ENCODE measurements around the gene TXLNA.

The TXLNA gene

DNA sequence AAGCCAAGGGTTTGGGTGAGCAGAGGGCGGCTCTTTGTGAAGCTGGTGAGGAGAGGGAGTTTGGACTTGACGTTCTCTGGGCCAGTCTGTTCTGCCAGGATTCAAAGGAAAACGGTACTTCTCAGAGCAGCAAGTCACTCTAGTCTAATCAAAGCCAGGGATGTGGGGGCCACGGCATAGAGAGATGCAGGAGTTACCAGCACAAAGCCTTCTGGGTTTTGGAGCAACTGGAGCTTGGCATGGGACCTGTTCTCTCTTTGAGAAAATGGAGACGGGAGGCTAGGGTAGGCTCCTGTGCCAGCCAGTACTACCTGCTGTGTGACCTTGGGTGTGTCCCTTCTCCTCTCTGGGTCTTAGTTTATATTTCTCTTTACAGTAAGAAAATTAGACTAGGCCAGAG, 2.1 kb downstream of the TXLNA start:
- in situ Hi-C loops (cut with MboI; ENCODE audit: low pct_unique_long_range_greater_than_20kb, low sequenced_read_pairs) = no loop called here
- no peak for DNase-seq

DNA sequence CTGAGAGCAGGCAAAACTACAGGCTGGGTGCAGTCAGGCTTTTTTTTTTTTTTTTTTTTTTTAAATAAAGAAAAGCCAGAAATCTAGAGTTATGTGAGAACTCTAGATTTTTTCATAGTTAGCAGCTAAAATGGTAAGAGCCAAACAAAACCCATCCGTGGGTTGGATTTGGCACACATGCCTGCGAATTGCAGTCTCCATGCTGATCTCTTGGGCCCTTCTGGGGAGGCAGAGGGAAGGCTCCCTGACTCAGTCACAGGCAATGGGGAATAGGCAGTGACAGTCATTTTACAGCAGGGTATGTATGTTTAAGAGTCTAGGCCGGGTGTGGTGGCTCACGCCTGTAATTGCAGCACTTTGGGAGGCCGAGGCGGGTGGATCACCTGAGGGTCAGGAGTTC, 2.6 kb downstream of the TXLNA start:
- in situ Hi-C loops (cut with MboI; ENCODE audit: low pct_unique_long_range_greater_than_20kb, low sequenced_read_pairs) = no loop called here

DNA sequence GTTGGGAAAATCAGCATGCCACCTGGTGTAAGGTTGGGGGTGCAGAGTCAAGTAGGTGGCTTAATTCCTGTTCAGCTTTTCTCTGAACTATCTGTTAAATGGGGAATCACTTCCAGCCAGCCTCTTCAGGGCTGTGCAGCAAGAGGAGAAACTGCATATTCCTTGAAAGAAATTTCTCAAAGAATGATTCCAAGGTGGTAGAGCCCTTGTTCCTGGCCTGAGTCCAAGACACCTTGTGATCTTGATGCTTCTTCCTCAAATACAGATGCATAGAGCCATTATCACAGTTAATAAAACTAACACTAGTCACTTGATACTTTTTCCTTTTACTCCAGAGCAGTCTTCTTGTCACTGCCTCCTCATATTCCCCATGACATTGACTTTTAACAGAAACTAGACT, 5.2 kb downstream of the TXLNA start:
- no peak for DNase-seq

More for the DNA sequence above, 2.6 kb downstream of the TXLNA start:
- DNase-seq = no peak

DNA sequence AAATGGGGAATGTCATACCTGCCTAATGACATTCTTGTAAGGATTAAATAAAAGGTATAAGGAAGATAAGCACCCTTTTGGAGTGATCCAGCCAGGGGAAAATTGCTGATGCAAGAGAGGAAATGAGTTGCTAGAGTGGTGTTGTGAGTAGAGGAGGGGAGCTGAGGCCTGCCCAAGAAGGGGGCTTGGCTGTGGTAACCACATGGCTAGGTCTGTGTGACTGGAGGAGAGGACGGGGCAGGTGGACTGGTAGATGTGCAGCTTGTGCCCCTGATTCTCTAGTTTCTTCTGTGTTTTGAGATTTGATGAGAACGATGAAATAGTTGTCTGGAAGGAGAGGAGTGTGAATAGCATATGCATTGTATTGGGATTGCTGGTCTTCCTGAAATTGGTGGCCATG, 6.6 kb downstream of the TXLNA start:
- in situ Hi-C loops (cut with MboI; ENCODE audit: low pct_unique_long_range_greater_than_20kb, low sequenced_read_pairs) = no loop called here
- DNase-seq = no peak

More for the DNA sequence above, 5.2 kb downstream of the TXLNA start:
- in situ Hi-C loops (cut with MboI; ENCODE audit: low pct_unique_long_range_greater_than_20kb, low sequenced_read_pairs) = no loop called here

DNA sequence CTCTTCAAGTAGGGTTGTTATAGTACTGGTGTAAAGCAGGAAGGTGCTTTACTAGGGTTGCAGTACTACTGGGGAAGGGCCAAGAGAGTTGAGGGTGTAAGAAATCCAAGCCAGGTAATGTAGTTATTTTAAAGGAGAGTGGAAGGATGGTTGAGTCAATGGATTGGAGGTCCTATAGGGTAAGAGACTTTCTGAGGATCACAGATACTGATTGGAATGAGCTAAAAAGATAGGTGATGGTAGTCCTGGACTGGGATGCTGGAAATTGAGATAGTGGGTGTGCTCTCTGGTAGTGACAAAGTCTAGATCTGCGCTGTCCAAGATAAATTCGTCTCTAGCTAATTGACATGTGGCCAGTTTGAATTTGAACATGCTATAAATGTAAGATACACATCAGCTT, 7.0 kb downstream of the TXLNA start:
- in situ Hi-C loops (cut with MboI; ENCODE audit: low pct_unique_long_range_greater_than_20kb, low sequenced_read_pairs) = no loop called here
- no peak for DNase-seq

DNA sequence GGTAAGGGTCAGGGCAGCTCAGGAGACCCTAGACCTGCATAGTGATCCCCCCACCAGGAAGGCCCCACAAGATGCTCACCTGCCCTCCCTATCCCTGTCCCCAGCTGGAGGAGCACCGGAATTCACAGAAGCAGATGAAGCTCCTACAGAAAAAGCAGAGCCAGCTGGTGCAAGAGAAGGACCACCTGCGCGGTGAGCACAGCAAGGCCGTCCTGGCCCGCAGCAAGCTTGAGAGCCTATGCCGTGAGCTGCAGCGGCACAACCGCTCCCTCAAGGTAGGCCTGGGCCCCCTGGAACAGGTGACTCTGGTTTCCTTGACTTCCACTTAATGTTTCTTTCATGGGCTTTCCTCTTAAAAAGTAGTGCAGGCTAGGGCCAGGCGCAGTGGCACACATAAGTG, 8.4 kb downstream of the TXLNA start:
- DNase-seq = no peak
- in situ Hi-C loops (cut with MboI; ENCODE audit: low pct_unique_long_range_greater_than_20kb, low sequenced_read_pairs) = no loop called here

DNA sequence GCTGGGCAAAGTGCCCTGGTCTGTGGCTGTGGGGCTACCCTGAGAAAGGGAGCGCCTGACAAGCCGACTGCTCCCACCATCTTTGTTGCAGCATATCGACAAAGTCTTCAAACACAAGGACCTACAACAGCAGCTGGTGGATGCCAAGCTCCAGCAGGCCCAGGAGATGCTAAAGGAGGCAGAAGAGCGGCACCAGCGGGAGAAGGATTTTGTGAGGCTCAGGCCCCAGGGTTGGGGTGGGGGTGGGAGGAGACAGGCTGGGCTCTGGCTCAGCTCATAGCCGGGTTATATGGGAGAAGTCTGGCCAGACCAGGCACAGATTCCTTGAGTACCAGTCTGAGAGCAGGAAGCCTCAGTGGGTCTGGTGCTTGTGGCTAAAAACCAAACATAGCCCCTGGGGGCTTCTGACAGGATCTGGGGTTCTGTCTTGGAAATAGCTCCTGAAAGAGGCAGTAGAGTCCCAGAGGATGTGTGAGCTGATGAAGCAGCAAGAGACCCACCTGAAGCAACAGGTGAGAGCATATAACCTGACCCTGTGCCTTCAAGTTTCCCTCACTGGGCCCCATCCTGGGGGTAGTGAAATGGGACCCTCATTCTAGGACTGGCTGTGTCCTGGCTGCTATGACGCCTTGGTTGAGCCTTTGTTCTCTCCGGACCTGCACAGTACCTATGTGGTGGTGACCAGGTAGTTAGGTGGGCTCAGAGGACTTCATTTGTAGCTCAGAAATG, 12.9 kb downstream of the TXLNA start:
- no peak for DNase-seq
- in situ Hi-C loops (cut with MboI; ENCODE audit: low pct_unique_long_range_greater_than_20kb, low sequenced_read_pairs) = no loop called here

DNA sequence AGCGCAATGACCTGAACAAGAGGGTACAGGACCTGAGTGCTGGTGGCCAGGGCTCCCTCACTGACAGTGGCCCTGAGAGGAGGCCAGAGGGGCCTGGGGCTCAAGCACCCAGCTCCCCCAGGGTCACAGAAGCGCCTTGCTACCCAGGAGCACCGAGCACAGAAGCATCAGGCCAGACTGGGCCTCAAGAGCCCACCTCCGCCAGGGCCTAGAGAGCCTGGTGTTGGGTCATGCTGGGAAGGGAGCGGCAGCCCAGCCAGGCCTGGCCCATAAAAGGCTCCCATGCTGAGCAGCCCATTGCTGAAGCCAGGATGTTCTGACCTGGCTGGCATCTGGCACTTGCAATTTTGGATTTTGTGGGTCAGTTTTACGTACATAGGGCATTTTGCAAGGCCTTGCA, 15.5 kb downstream of the TXLNA start:
- no peak for DNase-seq
- in situ Hi-C loops (cut with MboI; ENCODE audit: low pct_unique_long_range_greater_than_20kb, low sequenced_read_pairs) = no loop called here

DNA sequence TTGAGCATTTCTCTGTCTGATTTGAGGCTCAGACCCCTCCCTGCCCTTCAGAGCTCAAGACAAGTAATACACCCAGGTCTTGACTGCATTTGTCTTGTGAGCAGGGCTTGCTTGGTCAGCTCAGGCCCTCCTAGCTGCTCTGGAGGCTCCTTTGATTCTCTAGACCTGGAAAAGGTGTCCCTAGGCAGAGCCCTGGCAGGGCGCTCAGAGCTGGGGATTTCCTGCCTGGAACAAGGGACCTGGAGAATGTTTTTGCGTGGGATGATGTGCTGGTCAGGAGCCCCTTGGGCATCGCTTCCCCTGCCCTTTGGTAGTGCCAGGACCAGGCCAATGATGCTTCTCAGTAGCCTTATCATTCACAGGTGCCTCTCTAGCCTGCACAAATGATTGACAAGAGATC, 16.1 kb downstream of the TXLNA start:
- in situ Hi-C loops (cut with MboI; ENCODE audit: low pct_unique_long_range_greater_than_20kb, low sequenced_read_pairs) = no loop called here
- no peak for DNase-seq

DNA sequence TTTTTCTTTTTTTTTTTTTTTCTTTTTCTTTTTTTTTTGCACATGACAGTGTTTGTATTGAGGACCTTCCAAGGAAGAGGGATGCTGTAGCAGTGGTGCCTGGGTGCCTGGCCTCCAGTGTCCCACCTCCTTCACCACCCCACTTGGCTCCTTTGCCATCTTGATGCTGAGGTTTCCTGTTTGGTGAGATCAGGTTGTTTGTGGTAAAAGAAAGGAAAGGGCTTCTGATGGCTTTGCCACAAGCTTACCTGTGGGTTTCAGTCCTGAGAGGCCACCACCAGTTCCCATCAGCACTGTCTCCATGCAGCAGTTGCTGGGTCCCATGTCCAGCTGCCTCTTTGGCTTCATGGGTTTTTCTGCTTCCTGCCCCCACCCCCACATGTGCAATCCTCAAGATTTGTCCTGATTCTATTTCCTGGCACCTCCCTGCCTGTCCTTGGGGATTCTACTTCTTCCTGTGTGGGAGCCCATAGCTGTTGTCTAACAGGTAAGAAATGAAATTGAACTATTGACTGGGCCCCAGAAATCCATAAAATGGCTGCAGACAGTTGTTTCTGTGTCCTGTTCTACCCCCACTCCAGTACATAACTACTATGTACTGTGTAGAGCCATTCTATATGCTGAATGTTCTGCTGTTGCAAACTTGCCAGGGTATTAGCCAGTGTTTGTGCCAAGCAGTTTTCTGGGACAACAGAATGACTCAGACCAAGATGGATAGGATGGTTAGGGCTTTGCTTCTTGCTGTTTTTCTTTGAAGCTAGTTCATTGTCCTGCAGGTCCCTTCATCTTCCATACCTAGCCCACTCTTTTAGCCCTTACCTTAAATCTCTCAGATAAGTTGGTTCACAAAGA, 16.7 kb downstream of the TXLNA start:
- DNase-seq = no peak
- in situ Hi-C loops (cut with MboI; ENCODE audit: low pct_unique_long_range_greater_than_20kb, low sequenced_read_pairs) = no loop called here

DNA sequence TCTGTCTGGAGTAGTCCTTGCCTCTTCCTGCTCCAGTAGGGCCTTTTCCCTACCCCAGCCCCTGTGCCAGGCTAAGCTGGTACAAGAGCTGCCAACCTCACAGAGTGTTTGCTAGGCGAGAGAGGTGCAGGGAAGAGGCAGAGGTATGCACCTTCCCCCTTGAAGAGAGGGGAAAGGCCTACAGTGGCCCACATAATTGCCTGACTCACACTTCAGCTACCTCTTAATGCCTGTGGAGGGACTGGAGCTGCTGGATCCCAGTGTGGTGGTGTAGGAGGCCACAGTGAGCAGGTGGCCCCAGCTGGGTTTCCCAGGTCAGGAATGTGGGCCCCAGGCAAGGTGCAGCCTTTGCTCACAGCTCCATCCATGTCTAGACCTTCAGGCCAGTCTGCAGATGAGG, 17.6 kb downstream of the TXLNA start:
- no peak for DNase-seq
- in situ Hi-C loops (cut with MboI; ENCODE audit: low pct_unique_long_range_greater_than_20kb, low sequenced_read_pairs) = no loop called here

DNA sequence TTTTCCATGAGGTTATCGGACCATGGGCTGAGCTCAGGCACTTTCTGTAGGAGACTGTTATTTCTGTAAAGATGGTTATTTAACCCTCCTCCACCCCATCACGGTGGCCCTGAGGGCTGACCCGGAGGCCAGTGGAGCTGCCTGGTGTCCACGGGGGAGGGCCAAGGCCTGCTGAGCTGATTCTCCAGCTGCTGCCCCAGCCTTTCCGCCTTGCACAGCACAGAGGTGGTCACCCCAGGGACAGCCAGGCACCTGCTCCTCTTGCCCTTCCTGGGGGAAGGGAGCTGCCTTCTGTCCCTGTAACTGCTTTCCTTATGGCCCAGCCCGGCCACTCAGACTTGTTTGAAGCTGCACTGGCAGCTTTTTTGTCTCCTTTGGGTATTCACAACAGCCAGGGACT, 18.4 kb downstream of the TXLNA start:
- DNase-seq = no peak
- in situ Hi-C loops (cut with MboI; ENCODE audit: low pct_unique_long_range_greater_than_20kb, low sequenced_read_pairs) = no loop called here

DNA sequence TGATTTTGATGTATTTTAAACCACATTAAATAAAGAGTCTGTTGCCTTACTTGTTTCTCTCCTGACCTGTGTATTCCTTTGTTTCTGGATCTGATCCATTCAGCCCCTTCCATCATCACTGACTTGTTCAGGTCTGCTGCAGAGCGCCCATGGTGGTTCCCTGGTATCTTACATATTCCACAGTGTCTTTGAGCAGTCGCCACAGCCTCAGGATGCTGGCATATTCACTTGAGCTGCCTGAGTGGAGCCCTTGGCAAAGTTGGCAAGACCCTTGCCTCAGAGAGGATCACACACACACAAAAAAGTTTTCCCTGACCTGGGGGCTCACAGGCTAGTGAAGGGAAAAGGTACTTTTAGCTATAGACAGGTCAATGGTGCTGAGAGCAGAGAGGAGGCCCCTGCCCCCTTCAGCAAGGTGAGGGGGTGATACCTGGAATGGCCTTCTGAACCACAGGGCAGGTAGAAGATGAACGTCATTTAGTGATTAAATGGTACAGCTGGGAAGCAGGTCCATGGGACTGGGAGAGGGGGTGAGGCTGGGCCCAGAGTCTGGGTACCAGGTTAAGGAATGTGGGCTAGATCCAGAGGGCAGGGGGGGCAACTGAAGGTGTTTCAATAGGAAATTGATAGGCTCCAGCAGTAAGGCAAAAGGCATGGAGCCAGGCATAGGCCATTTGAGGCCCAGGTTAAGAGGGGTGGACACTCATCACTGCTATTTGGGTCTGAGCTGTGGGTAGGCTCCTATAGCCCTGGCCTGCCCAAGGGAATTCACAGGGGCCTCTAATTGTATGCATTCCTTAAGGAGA, 19.0 kb downstream of the TXLNA start:
- in situ Hi-C loops (cut with MboI; ENCODE audit: low pct_unique_long_range_greater_than_20kb, low sequenced_read_pairs) = no loop called here
- no peak for DNase-seq

DNA sequence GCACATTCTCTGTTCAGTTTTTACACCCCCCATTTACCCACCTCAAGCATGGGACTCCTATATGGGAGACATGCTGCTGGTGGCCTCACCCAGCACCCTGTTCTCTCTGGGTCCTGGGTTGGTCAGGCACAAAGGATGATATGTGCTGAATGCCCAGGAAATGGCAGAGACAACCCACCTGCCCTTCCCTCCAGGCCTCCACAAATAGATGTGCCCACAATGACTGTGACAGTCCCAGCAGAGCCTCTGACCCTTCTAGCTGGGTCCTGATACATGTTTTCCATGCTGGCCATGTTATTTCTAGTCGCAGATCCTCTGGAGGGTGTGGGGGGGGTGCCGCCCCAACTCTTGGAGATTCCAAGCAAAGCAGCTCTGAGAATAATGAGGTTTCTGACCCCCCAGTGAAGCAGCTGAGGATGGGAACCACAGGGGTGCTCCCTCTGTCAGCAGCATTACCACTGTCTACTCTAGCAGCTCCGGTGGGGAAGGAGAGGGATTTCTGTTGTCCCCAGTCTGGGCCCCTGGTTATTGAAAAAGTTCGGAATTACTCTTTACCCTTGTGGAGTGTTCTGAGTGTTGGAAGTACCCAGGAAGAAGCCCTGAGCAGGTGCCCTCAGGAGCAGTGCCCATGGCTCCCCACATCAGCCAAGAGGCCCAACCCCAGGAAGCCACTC, 19.7 kb downstream of the TXLNA start:
- no peak for DNase-seq
- in situ Hi-C loops (cut with MboI; ENCODE audit: low pct_unique_long_range_greater_than_20kb, low sequenced_read_pairs) = no loop called here

DNA sequence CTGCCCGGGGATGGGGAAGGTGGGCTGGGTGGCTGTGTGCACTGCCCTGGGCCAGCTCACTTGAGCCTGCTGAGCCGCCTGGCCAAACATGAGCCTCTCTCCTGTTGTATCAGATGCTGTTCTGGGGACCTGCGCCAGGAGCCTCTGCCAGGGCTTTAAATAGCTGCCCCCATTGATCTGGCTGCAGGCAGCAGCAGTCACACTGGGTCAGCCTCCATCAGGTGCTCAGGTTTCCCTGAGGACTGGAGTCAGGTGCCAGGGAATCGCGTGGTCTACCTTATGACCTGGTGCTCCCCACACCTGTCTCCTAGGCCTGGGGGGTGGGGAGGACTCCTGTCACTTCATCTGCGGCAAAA, 20.2 kb downstream of the TXLNA start:
- in situ Hi-C loops (cut with MboI; ENCODE audit: low pct_unique_long_range_greater_than_20kb, low sequenced_read_pairs) = no loop called here
- DNase-seq = no peak

DNA sequence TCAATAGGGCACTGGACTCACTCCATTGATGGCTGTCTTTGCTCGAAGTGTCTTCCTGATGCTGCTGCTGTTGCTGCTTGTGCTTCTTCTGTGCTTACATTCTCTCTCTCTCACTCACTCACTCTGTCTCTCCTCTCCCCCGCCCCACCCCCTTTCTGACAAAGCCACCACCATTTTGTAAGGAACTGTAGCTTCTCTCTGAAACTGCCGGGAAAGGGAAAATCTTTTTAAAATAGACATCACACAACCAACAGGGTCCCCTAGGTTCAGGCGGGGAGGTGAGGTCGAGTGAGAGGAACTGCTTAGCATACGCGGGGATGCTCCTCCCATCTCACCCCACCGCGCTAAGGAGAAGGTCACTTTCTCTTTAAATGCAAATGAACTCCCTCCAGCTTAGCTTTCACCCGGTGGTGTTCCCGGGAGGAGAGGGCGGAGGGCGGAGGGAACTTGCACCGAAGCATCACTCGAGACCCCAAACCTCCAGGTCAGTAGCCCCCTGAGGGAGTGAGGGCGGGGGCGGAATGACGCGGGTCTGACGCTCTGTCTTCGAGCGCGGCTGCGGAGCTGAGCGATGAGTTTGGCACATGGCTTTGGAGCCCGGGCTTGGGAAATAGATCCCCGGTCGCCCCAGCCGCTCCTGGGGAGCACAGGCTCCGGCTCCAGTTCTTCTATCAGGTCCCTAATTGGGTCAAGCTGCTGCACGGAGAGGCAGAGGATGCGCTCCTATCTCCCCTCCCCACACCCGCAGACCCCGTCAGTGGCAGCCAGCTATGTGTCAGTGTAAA, 20.9 kb downstream of the TXLNA start, which contains the start of gene CCDC28B:
CCDC28B (plus strand) TSS at position 370 of the 785 bp plus-strand sequence. CDS start 1,341 bp downstream, outside the sequence.
- DNase-seq = peak; percentile 59
- in situ Hi-C loops (cut with MboI; ENCODE audit: low pct_unique_long_range_greater_than_20kb, low sequenced_read_pairs) = no loop called here

DNA sequence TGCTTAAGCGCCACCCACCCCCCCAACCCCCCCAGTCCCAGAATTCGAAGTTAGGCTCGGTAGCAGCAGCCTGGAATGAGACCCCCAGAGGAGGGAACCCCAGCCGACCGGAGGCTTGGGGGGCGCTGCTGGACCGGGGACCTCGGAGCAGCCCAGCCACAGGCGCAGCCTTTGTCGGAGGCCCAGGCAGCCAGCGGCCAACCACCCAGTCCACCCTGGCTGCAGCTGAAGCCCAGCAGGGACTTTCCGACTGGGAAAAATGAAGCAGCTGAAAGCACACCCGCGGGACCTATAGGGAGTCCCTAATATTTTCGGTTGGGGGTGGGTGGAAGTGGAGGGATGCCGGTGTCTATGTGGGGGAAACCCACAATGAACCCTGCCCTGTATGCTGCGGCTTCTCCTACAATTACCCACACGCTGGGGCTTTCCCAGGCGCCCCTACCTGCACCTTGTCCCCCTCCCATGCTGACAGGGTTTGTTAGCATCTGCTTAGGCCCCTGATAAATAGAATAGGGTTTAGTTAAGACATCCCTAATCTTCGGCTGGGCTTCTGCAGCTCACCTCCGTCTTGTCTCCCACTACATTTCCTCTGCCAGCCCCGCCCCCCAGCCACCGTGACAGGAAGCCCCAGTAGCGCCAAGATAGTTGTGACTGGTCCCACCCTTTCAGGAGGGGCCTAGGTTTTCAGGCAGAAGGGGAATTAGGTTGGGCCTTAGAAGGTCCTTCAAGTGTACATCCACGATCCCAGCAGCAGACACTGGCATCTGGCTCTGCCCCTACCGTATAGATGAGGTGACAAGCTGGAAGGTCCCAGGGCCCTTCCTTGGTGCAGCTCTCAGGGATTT, 21.8 kb downstream of the TXLNA start:
- in situ Hi-C loops (cut with MboI; ENCODE audit: low pct_unique_long_range_greater_than_20kb, low sequenced_read_pairs) = no loop called here
- DNase-seq = peak; percentile 74

DNA sequence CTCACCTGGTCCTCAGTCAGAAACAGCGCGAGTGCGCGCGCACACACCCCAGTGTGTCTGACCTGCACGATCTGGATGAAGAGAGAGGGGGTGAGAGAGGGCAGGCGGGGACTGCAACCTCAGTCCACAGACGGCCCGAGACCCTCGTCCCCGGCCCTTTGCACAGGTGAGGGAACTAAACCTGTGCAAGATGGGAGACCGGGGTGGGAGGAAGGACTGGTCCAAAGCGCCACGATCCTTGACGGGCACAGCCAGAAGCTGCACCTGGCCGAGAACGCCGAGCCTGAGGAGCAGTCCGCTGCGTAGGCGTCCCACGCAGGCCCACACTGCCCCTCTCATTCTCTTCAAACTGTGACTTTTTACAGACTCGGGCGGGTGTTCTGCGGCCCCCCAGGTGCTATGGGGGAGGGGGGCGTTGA, 25.5 kb downstream of the TXLNA start:
- DNase-seq = no peak
- in situ Hi-C loops (cut with MboI; ENCODE audit: low pct_unique_long_range_greater_than_20kb, low sequenced_read_pairs) = no loop called here

All from KBM-7 (cell line).